GM21515 (cell line): Measurements from ENCODE around the gene PNPLA2.

Experiments used
- ATAC-seq: cut with Tn5 transposase; IDR thresholded peaks from one replicate; pipeline ENCODE4 v1.9.1; 2021; ENCODE audit not compliant: unreplicated experiment

The PNPLA2 gene

DNA sequence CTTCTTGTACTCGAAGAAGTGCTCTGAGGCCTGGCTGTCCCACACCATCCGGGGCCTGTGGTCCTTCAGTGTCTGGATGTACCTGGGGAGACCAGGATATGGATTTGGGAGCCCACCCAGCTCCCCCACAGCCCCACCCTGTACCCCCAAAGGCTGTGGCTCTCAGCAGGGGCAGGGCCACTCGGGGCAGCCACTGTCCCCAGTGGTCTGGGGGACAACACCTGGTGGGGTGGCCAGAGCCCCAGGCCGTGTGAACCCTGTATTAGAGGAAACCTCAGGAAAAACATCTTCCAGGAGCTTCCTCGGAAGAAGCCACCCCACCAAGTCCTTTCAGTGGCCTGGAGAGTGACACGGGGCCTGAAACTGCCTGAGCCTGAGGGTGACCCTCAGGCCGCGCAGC, 51.7 kb downstream of the PNPLA2 start:
- ATAC-seq = no peak

DNA sequence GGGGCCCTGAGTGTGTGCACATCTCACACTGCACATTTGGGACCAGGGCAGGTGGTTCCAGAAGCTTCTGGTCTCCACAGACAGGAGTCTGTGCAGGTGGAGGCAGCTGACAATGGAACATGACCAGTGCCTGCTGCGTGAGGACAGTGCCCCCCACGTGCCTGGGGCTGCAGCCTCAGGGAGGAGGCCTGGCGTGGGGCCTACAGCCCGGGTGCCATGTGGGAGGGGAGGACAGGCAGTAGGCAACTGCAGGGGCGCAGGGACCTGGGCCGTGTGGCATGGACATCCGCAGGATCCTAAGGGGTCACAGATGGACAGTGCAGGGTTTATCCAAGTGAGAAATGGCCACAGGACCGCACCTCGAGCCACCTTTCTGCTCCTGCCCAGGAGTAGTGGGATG, 52.8 kb downstream of the PNPLA2 start:
- ATAC-seq = no peak

- ATAC-seq = no peak
Measured at GRCh38 chr11:872799-873198, 54.1 kb downstream of the PNPLA2 start.

- no peak for ATAC-seq
Measured at GRCh38 chr11:873706-874105, 55.0 kb downstream of the PNPLA2 start.
